Measurements from ENCODE around the gene FMO3.

DNA sequence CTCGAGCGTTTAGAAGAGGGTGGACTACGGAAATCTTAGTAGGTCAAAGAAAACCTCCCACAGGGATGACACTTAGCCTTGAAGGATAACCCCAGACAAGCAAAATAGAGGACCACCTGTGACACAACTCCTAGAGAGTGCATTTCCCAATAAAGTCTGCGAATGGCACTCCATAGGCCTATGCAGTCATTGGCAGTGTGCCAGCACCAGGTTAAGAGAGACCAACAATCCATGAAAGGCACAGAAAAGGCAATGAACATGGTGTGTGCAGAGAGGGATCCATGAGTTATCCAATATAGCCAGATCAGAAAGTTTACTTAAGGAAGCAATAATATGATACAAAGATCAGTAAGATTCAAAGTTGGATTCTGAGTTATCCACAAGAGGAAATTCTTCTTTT is 49.2 kb downstream of the FMO3 start:
- TF ChIP-seq TAF1 (IDR thresholded peaks at IDR 0.05; ENCODE audit: low read depth) (no peak), ZBTB7A (IDR thresholded peaks at IDR 0.05; ENCODE audit: low read depth) (no peak), YY1 (IDR thresholded peaks at IDR 0.05; ENCODE audit: low read depth) (no peak), EP300 (IDR thresholded peaks at IDR 0.05; ENCODE audit: borderline replicate concordance) (no peak), RAD21 (IDR thresholded peaks at IDR 0.05; ENCODE audit: low read depth) (no peak), TEAD4 (IDR thresholded peaks at IDR 0.05) (no peak), FOXM1 (IDR thresholded peaks at IDR 0.05; ENCODE audit: borderline replicate concordance, low read depth) (no peak), TCF12 (IDR thresholded peaks at IDR 0.05; ENCODE audit: low read depth) (no peak), EGR1 (IDR thresholded peaks at IDR 0.05) (no peak), CREB1 (IDR thresholded peaks at IDR 0.05; ENCODE audit: low read depth) (no peak)
- TF ChIP-seq, protein P1, sequence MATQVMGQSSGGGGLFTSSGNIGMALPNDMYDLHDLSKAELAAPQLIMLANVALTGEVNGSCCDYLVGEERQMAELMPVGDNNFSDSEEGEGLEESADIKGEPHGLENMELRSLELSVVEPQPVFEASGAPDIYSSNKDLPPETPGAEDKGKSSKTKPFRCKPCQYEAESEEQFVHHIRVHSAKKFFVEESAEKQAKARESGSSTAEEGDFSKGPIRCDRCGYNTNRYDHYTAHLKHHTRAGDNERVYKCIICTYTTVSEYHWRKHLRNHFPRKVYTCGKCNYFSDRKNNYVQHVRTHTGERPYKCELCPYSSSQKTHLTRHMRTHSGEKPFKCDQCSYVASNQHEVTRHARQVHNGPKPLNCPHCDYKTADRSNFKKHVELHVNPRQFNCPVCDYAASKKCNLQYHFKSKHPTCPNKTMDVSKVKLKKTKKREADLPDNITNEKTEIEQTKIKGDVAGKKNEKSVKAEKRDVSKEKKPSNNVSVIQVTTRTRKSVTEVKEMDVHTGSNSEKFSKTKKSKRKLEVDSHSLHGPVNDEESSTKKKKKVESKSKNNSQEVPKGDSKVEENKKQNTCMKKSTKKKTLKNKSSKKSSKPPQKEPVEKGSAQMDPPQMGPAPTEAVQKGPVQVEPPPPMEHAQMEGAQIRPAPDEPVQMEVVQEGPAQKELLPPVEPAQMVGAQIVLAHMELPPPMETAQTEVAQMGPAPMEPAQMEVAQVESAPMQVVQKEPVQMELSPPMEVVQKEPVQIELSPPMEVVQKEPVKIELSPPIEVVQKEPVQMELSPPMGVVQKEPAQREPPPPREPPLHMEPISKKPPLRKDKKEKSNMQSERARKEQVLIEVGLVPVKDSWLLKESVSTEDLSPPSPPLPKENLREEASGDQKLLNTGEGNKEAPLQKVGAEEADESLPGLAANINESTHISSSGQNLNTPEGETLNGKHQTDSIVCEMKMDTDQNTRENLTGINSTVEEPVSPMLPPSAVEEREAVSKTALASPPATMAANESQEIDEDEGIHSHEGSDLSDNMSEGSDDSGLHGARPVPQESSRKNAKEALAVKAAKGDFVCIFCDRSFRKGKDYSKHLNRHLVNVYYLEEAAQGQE (IDR thresholded peaks at IDR 0.05; ENCODE audit: low read depth), result no peak
- TF ChIP-seq, protein P2, sequence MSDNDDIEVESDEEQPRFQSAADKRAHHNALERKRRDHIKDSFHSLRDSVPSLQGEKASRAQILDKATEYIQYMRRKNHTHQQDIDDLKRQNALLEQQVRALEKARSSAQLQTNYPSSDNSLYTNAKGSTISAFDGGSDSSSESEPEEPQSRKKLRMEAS (IDR thresholded peaks at IDR 0.05), result no peak
